ENCODE measurements around the gene FBN2.

The FBN2 gene

GRCh38 chr5:128253880-128254279 is 284.2 kb downstream of the FBN2 start:
- H4K20me1 ChIP-seq (ENCODE audit: insufficient read depth, low read length, poor library complexity, severe bottlenecking): no peaks in the 10 kb centered on the region
- H3K4me3 ChIP-seq (ENCODE audit: low read length, poor library complexity, severe bottlenecking): no peak overlapping the region
- H3K36me3 ChIP-seq (ENCODE audit: insufficient read depth, low read length): no peaks in the 10 kb centered on the region
- H2AFZ ChIP-seq (ENCODE audit: low read length): no peak overlapping the region
- H3K9me3 ChIP-seq (ENCODE audit: insufficient read depth, low read depth, low read length): no peaks in the 10 kb centered on the region
- H3F3A ChIP-seq (ENCODE audit: low read depth): no peaks in the 10 kb centered on the region
- H3K9me2 ChIP-seq (replicated peaks; ENCODE audit: low read depth, low read length): no peaks in the 10 kb centered on the region
- H3K4me2 ChIP-seq (ENCODE audit: low read depth, low read length, poor library complexity, severe bottlenecking): no peak overlapping the region
- no peak overlapping the region for H3K9ac ChIP-seq (ENCODE audit: low read depth, low read length, poor library complexity, severe bottlenecking)
- TF ChIP-seq CTCF (conservative IDR thresholded peaks at IDR 0.05; ENCODE audit: low read length) (no peak), EZH2phosphoT487 (IDR thresholded peaks at IDR 0.05; ENCODE audit: borderline replicate concordance) (no peak)
- no peaks in the 10 kb centered on the region for H3K79me2 ChIP-seq (ENCODE audit: insufficient read depth, low read length)
- H3K4me1 ChIP-seq (ENCODE audit: insufficient read depth, low read length, poor library complexity, severe bottlenecking): no peaks in the 10 kb centered on the region
- H3K27me3 ChIP-seq (ENCODE audit: insufficient read depth, low read length, poor library complexity, severe bottlenecking): no peaks in the 10 kb centered on the region

- Histone ChIP-seq H3K4me1 (ENCODE audit: insufficient read depth, low read length, poor library complexity, severe bottlenecking) (no peaks in the 10 kb centered on the region), H3K27me3 (ENCODE audit: insufficient read depth, low read length, poor library complexity, severe bottlenecking) (no peaks in the 10 kb centered on the region), H4K20me1 (ENCODE audit: insufficient read depth, low read length, poor library complexity, severe bottlenecking) (no peaks in the 10 kb centered on the region), H3K9me2 (replicated peaks; ENCODE audit: low read depth, low read length) (no peaks in the 10 kb centered on the region), H3K36me3 (ENCODE audit: insufficient read depth, low read length) (no peaks in the 10 kb centered on the region), H3K9ac (ENCODE audit: low read depth, low read length, poor library complexity, severe bottlenecking) (no peak overlapping the region), H3K79me2 (ENCODE audit: insufficient read depth, low read length) (no peaks in the 10 kb centered on the region), H3K4me3 (ENCODE audit: low read length, poor library complexity, severe bottlenecking) (no peak overlapping the region), H3K4me2 (ENCODE audit: low read depth, low read length, poor library complexity, severe bottlenecking) (no peak overlapping the region), H3F3A (ENCODE audit: low read depth) (no peaks in the 10 kb centered on the region), H3K9me3 (ENCODE audit: insufficient read depth, low read depth, low read length) (no peaks in the 10 kb centered on the region), H2AFZ (ENCODE audit: low read length) (no peak overlapping the region)
- TF ChIP-seq CTCF (conservative IDR thresholded peaks at IDR 0.05; ENCODE audit: low read length) (no peak), EZH2phosphoT487 (IDR thresholded peaks at IDR 0.05; ENCODE audit: borderline replicate concordance) (no peak)
These were observed 284.9 kb downstream of the FBN2 start for GRCh38 chr5:128253161-128253560.

- H3K79me2 ChIP-seq (ENCODE audit: insufficient read depth, low read length): no peaks in the 10 kb centered on the region
- TF ChIP-seq CTCF (conservative IDR thresholded peaks at IDR 0.05; ENCODE audit: low read length): no peak
- TF ChIP-seq EZH2phosphoT487 (IDR thresholded peaks at IDR 0.05; ENCODE audit: borderline replicate concordance): no peak
- no peaks in the 10 kb centered on the region for H3K4me1 ChIP-seq (ENCODE audit: insufficient read depth, low read length, poor library complexity, severe bottlenecking)
- no peaks in the 10 kb centered on the region for H3K36me3 ChIP-seq (ENCODE audit: insufficient read depth, low read length)
- no peak overlapping the region for H2AFZ ChIP-seq (ENCODE audit: low read length)
- no peak overlapping the region for H3K4me2 ChIP-seq (ENCODE audit: low read depth, low read length, poor library complexity, severe bottlenecking)
- no peak overlapping the region for H3K9ac ChIP-seq (ENCODE audit: low read depth, low read length, poor library complexity, severe bottlenecking)
- no peaks in the 10 kb centered on the region for H3K9me3 ChIP-seq (ENCODE audit: insufficient read depth, low read depth, low read length)
- H4K20me1 ChIP-seq (ENCODE audit: insufficient read depth, low read length, poor library complexity, severe bottlenecking): no peaks in the 10 kb centered on the region
- no peaks in the 10 kb centered on the region for H3F3A ChIP-seq (ENCODE audit: low read depth)
- H3K27me3 ChIP-seq (ENCODE audit: insufficient read depth, low read length, poor library complexity, severe bottlenecking): no peaks in the 10 kb centered on the region
- no peak overlapping the region for H3K4me3 ChIP-seq (ENCODE audit: low read length, poor library complexity, severe bottlenecking)
- no peaks in the 10 kb centered on the region for H3K9me2 ChIP-seq (replicated peaks; ENCODE audit: low read depth, low read length)
These were observed 285.3 kb downstream of the FBN2 start for GRCh38 chr5:128252756-128253155.

Measured in Loucy (cell line).